Hepatocyte (in vitro differentiated cells): ENCODE data around the gene FXYD1. TPM values are rescaled to one million over a fixed set of nuclear protein-coding genes. Genes with fewer than 3 reads are reported as not detected.

Experiments
- DNase-seq: peaks from one replicate; pipeline ENCODE4 v3.0.0-alpha.2; 2016; ENCODE audit warnings: low spot score
- H2AFZ ChIP-seq: fragments of 200-600 bp; sonication (generic); 2 replicates; pipeline ENCODE4 v1.6.0; 2016; ENCODE audit warnings: antibody characterized with exemption, mild to moderate bottlenecking
- H3K27ac ChIP-seq: fragments of 200-600 bp; sonication (generic); 2 replicates; pipeline ENCODE4 v1.5.1; 2016; ENCODE audit warnings: mild to moderate bottlenecking
- H3K27me3 ChIP-seq: fragments of 200-600 bp; sonication (generic); 2 replicates; pipeline ENCODE4 v1.6.1; 2016
- H3K36me3 ChIP-seq: fragments of 200-600 bp; sonication (generic); replicated peaks from 2 replicates; pipeline ENCODE4 v1.5.1; 2016; ENCODE audit warnings: low read depth; ENCODE audit not compliant: insufficient read depth
- H3K4me1 ChIP-seq: fragments of 200-600 bp; sonication (generic); 2 replicates; pipeline ENCODE4 v1.5.1; 2016; ENCODE audit warnings: mild to moderate bottlenecking, moderate library complexity; ENCODE audit not compliant: insufficient read depth
- H3K4me2 ChIP-seq: fragments of 200-600 bp; sonication (generic); 2 replicates; pipeline ENCODE4 v1.6.0; 2016
- H3K4me3 ChIP-seq: fragments of 200-600 bp; sonication (generic); 2 replicates; pipeline ENCODE4 v1.5.1; 2016; ENCODE audit warnings: mild to moderate bottlenecking
- H3K79me2 ChIP-seq: fragments of 200-600 bp; sonication (generic); 2 replicates; pipeline ENCODE4 v1.6.0; 2017; ENCODE audit warnings: mild to moderate bottlenecking
- H3K9me2 ChIP-seq: fragments of 200-600 bp; sonication (generic); replicated peaks from 2 replicates; pipeline ENCODE4 v1.6.0; 2017; ENCODE audit warnings: mild to moderate bottlenecking; ENCODE audit not compliant: insufficient read depth
- H3K9me3 ChIP-seq: fragments of 200-600 bp; sonication (generic); 2 replicates; pipeline ENCODE4 v1.5.1; 2016; ENCODE audit warnings: low read depth, mild to moderate bottlenecking
- H4K20me1 ChIP-seq: fragments of 200-600 bp; sonication (generic); 2 replicates; pipeline ENCODE4 v1.6.0; 2016; ENCODE audit warnings: mild to moderate bottlenecking; ENCODE audit not compliant: insufficient read depth, poor library complexity, severe bottlenecking
- CTCF ChIP-seq: fragments of 200-600 bp; sonication (generic); IDR thresholded peaks from 2 replicates; pipeline ENCODE4 v1.5.1; 2016; ENCODE audit warnings: antibody characterized with exemption, mild to moderate bottlenecking; ENCODE audit not compliant: poor library complexity
- EZH2 ChIP-seq: fragments of 200-600 bp; sonication (generic); IDR thresholded peaks from 2 replicates; pipeline ENCODE4 v1.6.1; 2016; ENCODE audit warnings: antibody characterized with exemption, mild to moderate bottlenecking, borderline replicate concordance
- EZH2phosphoT487 ChIP-seq: fragments of 200-600 bp; sonication (generic); IDR thresholded peaks from one replicate; pipeline ENCODE4 v1.6.1; 2018; ENCODE audit warnings: antibody characterized with exemption, mild to moderate bottlenecking, low read depth, moderate library complexity; ENCODE audit not compliant: unreplicated experiment, severe bottlenecking
- WGBS: methylation state at CpG from one replicate; pipeline ENCODE4 v1.1.6; 2016; ENCODE audit warnings: low lambda C conversion rate; ENCODE audit errors: missing lambda C conversion rate; 5-methylcytosine and 5-hydroxymethylcytosine counted together
- polyA plus RNA-seq: library from polyadenylated mRNA; unstranded; fragments of >200 nt; fragmentation: Nextera tagmentation; extraction: Ambion mirVana; gene quantifications from 2 replicates; pipeline ENCODE4 v1.2.1, GENCODE V29; 2016
- total RNA-seq: library from RNA; depleted of rRNA; stranded (reverse); fragments of >200 nt; gene quantifications from 2 replicates; pipeline ENCODE4 v1.2.3, GENCODE V29; 2014

Gene FXYD1
- total and polyA plus RNA-seq, 2 experiments from 2014 or later, result 2.9 to 22.0 TPM

- peaks cover 31% of the 10 kb centered on the region for H3K4me1 ChIP-seq
Observed at GRCh38 chr19:35125270-35125717, 13.3 kb upstream of the FXYD1 start.

GRCh38 chr19:35125749-35126623, 12.6 kb upstream of the FXYD1 start:
- Histone ChIP-seq H3K4me3 (no peak overlapping the region), H3K27ac (peak overlapping the region; percentile 20), H2AFZ (no peak overlapping the region), H3K4me1 (peaks cover 37% of the 10 kb centered on the region), H3K4me2 (no peak overlapping the region), H3K27me3 (no peaks in the 10 kb centered on the region), H3K36me3 (no peaks in the 10 kb centered on the region), H3K9me3 (no peaks in the 10 kb centered on the region), H3K79me2 (no peaks in the 10 kb centered on the region), H4K20me1 (no peaks in the 10 kb centered on the region), H3K9me2 (no peaks in the 10 kb centered on the region)
- no peak for DNase-seq
- TF ChIP-seq CTCF (no peak), EZH2 (no peak), EZH2phosphoT487 (no peak)
- WGBS, result 96% methylated on average over 32 of the region's 35 CpGs

More at GRCh38 chr19:35125270-35125717, 13.3 kb upstream of the FXYD1 start:
- Histone ChIP-seq H3K4me3 (no peak overlapping the region), H3K27me3 (no peaks in the 10 kb centered on the region), H4K20me1 (no peaks in the 10 kb centered on the region), H3K36me3 (no peaks in the 10 kb centered on the region), H2AFZ (no peak overlapping the region), H3K9me2 (no peaks in the 10 kb centered on the region), H3K4me2 (no peak overlapping the region), H3K27ac (peak overlapping the region; percentile 20), H3K9me3 (no peaks in the 10 kb centered on the region), H3K79me2 (no peaks in the 10 kb centered on the region)
- WGBS, result 91% methylated on average over 15 of the region's 19 CpGs
- DNase-seq, result no peak
- TF ChIP-seq CTCF (no peak), EZH2phosphoT487 (no peak), EZH2 (no peak)

- peaks cover 37% of the 10 kb centered on the region for H3K4me1 ChIP-seq
- no peaks in the 10 kb centered on the region for H3K9me3 ChIP-seq
- no peaks in the 10 kb centered on the region for H3K36me3 ChIP-seq
- no peaks in the 10 kb centered on the region for H3K79me2 ChIP-seq
- TF ChIP-seq EZH2phosphoT487, result no peak
- no peak for TF ChIP-seq CTCF
- TF ChIP-seq EZH2, result no peak
- 76% methylated on average over 18 of the region's 20 CpGs for WGBS
- no peak overlapping the region for H3K27ac ChIP-seq
- no peaks in the 10 kb centered on the region for H3K9me2 ChIP-seq
- no peaks in the 10 kb centered on the region for H3K27me3 ChIP-seq
- no peaks in the 10 kb centered on the region for H4K20me1 ChIP-seq
- no peak overlapping the region for H3K4me2 ChIP-seq
- no peak overlapping the region for H3K4me3 ChIP-seq
- no peak for DNase-seq
- H2AFZ ChIP-seq, result no peak overlapping the region
Observed at GRCh38 chr19:35126624-35126959, 12.0 kb upstream of the FXYD1 start.
